CD8-positive, alpha-beta memory T cell (primary cell): ENCODE measurements around the gene RPS6KL1. TPM values are rescaled to one million over a fixed set of nuclear protein-coding genes. Genes with fewer than 3 reads are reported as not detected.
"Not testable (repeated sequence)": the region's sequence is repeated elsewhere in the genome, so short reads cannot be mapped to it uniquely, and the experiment has no call there.

ENCODE experiments used
- CTCF ChIA-PET: fragments of 350-600 bp; sonication (Branson Sonifier 250); formaldehyde crosslinking; loops from one replicate; lab custom pipeline; 2021; ENCODE audit warnings: antibody characterized with exemption; lab: Charles Lee
- POLR2A ChIA-PET: fragments of 350-600 bp; sonication (Branson Sonifier 250); formaldehyde crosslinking; loops from one replicate; lab custom pipeline; 2021; ENCODE audit warnings: antibody characterized with exemption; lab: Charles Lee
- DNase-seq, 5 donors: peaks; one replicate each; pipeline versions ENCODE4 v3.0.0 to v3.0.0-alpha.2; 2020 to 2022; ENCODE audit warnings: mixed read lengths in 1 of 5
- H3K27ac ChIP-seq: one replicate; pipeline ENCODE4 v1.7.0; 2013; ENCODE audit warnings: low read depth, mild to moderate bottlenecking, low read length, moderate library complexity
- H3K27me3 ChIP-seq: 2 replicates; pipeline ENCODE4 v1.7.0; 2013; ENCODE audit warnings: low read length, mild to moderate bottlenecking; ENCODE audit not compliant: insufficient read depth, poor library complexity, severe bottlenecking
- H3K36me3 ChIP-seq: 2 replicates; pipeline ENCODE4 v1.7.0; 2013; ENCODE audit warnings: mild to moderate bottlenecking, low read length, moderate library complexity; ENCODE audit not compliant: insufficient read depth
- H3K4me1 ChIP-seq: 2 replicates; pipeline ENCODE4 v1.7.0; 2013; ENCODE audit warnings: mild to moderate bottlenecking, low read length, moderate library complexity; ENCODE audit not compliant: insufficient read depth
- H3K4me3 ChIP-seq: 2 replicates; pipeline ENCODE4 v1.7.0; 2013; ENCODE audit warnings: mild to moderate bottlenecking, low read length
- H3K9me3 ChIP-seq: 2 replicates; pipeline ENCODE4 v1.7.0; 2013; ENCODE audit warnings: mild to moderate bottlenecking, low read length
- H3K27ac Mint-ChIP-seq, 8 donors: one replicate each; pipeline ENCODE4 v1.8.0; 2020 to 2021; ENCODE audit warnings: mixed read lengths in 8 of 8, mild to moderate bottlenecking in 6 of 8, inconsistent platforms in 3 of 8, moderate library complexity in 3 of 8
- H3K27me3 Mint-ChIP-seq, 2 donors: one replicate each; pipeline ENCODE4 v1.8.0; 2020 to 2021; ENCODE audit warnings: mixed read lengths in 2 of 2, mild to moderate bottlenecking in 1 of 2, moderate library complexity in 1 of 2
- H3K36me3 Mint-ChIP-seq, 3 donors: one replicate each; pipeline ENCODE4 v1.8.0; 2020 to 2021; ENCODE audit warnings: mixed read lengths in 3 of 3, inconsistent platforms in 1 of 3, mild to moderate bottlenecking in 1 of 3
- H3K4me1 Mint-ChIP-seq, 3 donors: one replicate each; pipeline ENCODE4 v1.8.0; 2020 to 2021; ENCODE audit warnings: mixed read lengths in 3 of 3, inconsistent platforms in 1 of 3, mild to moderate bottlenecking in 1 of 3
- H3K4me3 Mint-ChIP-seq, 7 donors: one replicate each; pipeline ENCODE4 v1.8.0; 2020 to 2021; ENCODE audit warnings: mixed read lengths in 7 of 7, mild to moderate bottlenecking in 6 of 7, moderate library complexity in 4 of 7, inconsistent platforms in 2 of 7
- H3K9me3 Mint-ChIP-seq, 5 donors: one replicate each; pipeline ENCODE4 v1.8.0; 2020 to 2022; ENCODE audit warnings: mixed read lengths in 5 of 5, mild to moderate bottlenecking in 3 of 5, moderate library complexity in 2 of 5, inconsistent platforms in 1 of 5
- polyA plus RNA-seq: library from polyadenylated mRNA; unstranded; fragments of 300-500 nt; fragmentation: Illumina TruSeq; gene quantifications from one replicate; pipeline ENCODE4 v1.2.3, GENCODE V29; 2021
- total RNA-seq, 2 experiments: library from RNA; stranded (reverse); gene quantifications; one replicate each; pipeline ENCODE4 v1.2.3, GENCODE V29; 2021

Gene RPS6KL1
- total and polyA plus RNA-seq, 3 experiments from 2014 or later: 4.8 to 5.0 TPM; not detected in 1

DNA sequence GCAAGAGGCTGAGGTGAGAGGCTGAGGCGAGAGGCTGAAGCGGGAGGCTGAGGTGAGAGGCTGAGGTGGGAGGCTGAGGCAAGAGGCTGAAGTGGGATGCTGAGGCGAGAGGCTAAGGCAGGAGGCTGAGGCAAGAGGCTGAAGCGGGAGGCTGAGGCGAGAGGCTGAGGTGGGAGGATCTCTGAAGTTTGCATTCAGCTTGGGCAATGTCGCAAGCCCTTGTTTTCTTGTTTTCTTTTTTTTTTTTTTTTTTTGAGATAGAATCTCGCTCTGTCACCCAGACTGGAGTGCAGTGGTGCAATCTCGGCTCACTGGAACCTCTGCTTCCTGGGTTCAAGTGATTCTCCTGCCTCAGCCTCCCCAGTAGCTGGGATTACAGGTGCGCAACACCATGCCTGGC, 8.7 kb upstream of the RPS6KL1 start:
- CTCF ChIA-PET: interaction anchor here (0.8 to 1.9 kb wide), 3 partner anchors 9 to 70 kb away, joined by 3 to 5 read pairs (median 4); partner anchors contain the start of gene RPS6KL1
- H3K4me1 Mint-ChIP-seq, H3K4me1 ChIP-seq, H3K9me3 Mint-ChIP-seq, H3K27ac ChIP-seq, H3K36me3 ChIP-seq, DNase-seq, H3K9me3 ChIP-seq, H3K4me3 Mint-ChIP-seq, H3K4me3 ChIP-seq, H3K27me3 ChIP-seq, POLR2A ChIA-PET, H3K36me3 Mint-ChIP-seq, H3K27ac Mint-ChIP-seq: not testable (repeated sequence)
- H3K27me3 Mint-ChIP-seq: peaks cover 3 to 20% of the 10 kb centered on the region in 2 donors

DNA sequence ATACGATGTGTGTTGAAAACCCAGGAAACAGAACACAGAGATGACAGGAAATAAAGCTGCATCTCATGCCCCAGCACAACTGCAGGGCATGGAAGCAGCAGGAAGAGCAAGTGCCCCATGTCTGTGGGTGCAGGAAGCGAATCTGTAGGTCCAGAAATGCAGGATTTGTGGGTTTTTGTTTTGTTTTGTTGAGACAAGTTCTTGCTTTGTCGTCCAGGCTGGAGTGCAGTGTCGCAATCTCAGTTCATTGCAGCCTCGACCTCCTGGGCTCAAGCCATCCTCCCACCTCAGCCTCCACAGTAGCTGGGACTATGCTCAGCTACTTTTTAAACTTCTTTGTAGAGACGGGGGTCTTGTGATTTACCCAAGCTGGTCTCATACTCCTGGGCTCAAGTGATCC, 6.2 kb upstream of the RPS6KL1 start:
- H3K4me3 ChIP-seq: no peak overlapping the region
- peaks cover 4 to 29% of the 10 kb centered on the region in 2 donors for H3K27me3 Mint-ChIP-seq
- no peaks in the 10 kb centered on the region for H3K27me3 ChIP-seq
- DNase-seq: no peak
- ChIA-PET CTCF (interaction anchor here (1.0 kb wide), 1 partner anchor 68 kb away, joined by 3 read pairs; no protein-coding TSS in a partner anchor), POLR2A (no interaction called here)
- H3K4me1 Mint-ChIP-seq: peaks cover 4 to 7% (median 6%) of the 10 kb centered on the region in 3 donors
- H3K9me3 ChIP-seq: no peaks in the 10 kb centered on the region
- no peaks in the 10 kb centered on the region for H3K36me3 ChIP-seq
- no peaks in the 10 kb centered on the region for H3K4me1 ChIP-seq
- H3K36me3 Mint-ChIP-seq: peaks cover 0 to 2% (median 0%) of the 10 kb centered on the region in 3 donors
- no peak overlapping the region for H3K27ac ChIP-seq
- H3K4me3 Mint-ChIP-seq: no peak overlapping the region
- H3K9me3 Mint-ChIP-seq: peaks cover 0 to 3% (median 0%) of the 10 kb centered on the region in 5 donors
- H3K27ac Mint-ChIP-seq: no peak overlapping the region

DNA sequence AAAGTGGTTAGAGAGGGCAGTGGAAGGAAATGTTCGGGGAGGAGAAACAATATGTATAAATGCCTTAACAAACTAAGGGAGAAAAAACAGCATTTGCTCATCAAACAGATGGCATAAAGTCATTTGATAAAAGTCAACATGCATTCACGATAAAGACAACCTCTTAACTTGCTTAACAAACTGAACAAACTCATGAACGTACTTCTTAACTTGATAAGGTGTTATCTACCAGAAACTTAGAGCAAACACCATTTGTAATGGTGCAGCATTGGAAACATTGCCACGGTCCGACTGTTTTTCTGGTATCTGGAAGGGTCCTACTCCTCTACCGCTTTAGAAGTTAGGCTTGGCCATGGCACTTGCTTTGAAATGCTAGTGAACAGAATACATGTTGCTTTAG, 4.2 kb upstream of the RPS6KL1 start:
- CTCF ChIA-PET: no interaction called here
- Histone ChIP-seq H3K4me3 (no peak overlapping the region), H3K27ac (no peak overlapping the region), H3K4me1 (peaks cover 5% of the 10 kb centered on the region), H3K9me3 (no peaks in the 10 kb centered on the region), H3K27me3 (no peaks in the 10 kb centered on the region), H3K36me3 (no peaks in the 10 kb centered on the region)
- POLR2A ChIA-PET: interaction anchor here (0.6 kb wide), 1 partner anchor 149 kb away, joined by 3 read pairs; no protein-coding TSS in a partner anchor
- H3K4me1 Mint-ChIP-seq: peaks cover under 1 to 12% (median under 1%) of the 10 kb centered on the region in 3 donors
- H3K27ac Mint-ChIP-seq: no peak overlapping the region
- peaks cover 4 to 23% of the 10 kb centered on the region in 2 donors for H3K27me3 Mint-ChIP-seq
- H3K4me3 Mint-ChIP-seq: no peak overlapping the region
- no peak for DNase-seq
- H3K36me3 Mint-ChIP-seq: peaks cover 0 to 5% (median 0%) of the 10 kb centered on the region in 3 donors
- peaks cover 0 to 3% (median 0%) of the 10 kb centered on the region in 5 donors for H3K9me3 Mint-ChIP-seq

- CTCF ChIA-PET: interaction anchor here (2.7 to 3.1 kb wide), 2 partner anchors 64 to 165 kb away, joined by 8 to 13 read pairs; no protein-coding TSS in a partner anchor
- Histone ChIP-seq H3K4me1 (peaks cover 5% of the 10 kb centered on the region), H3K4me3 (no peak overlapping the region), H3K9me3 (no peaks in the 10 kb centered on the region), H3K27me3 (no peaks in the 10 kb centered on the region), H3K27ac (no peak overlapping the region), H3K36me3 (no peaks in the 10 kb centered on the region)
- POLR2A ChIA-PET: no interaction called here
- H3K4me3 Mint-ChIP-seq: peak overlapping the region in 2 of 7 donors; percentile 4 to 37
- no peak for DNase-seq
- H3K4me1 Mint-ChIP-seq: peaks cover 0 to 13% (median 1%) of the 10 kb centered on the region in 3 donors
- peaks cover 4 to 20% of the 10 kb centered on the region in 2 donors for H3K27me3 Mint-ChIP-seq
- H3K36me3 Mint-ChIP-seq: peaks cover 0 to 5% (median 0%) of the 10 kb centered on the region in 3 donors
- H3K27ac Mint-ChIP-seq: no peak overlapping the region
- H3K9me3 Mint-ChIP-seq: peaks cover 0 to 3% (median 0%) of the 10 kb centered on the region in 5 donors
Observed at GRCh38 chr14:74924061-74924460, 1.0 kb upstream of the RPS6KL1 start.

GRCh38 chr14:74921987-74922751, 891 bp downstream of the RPS6KL1 start:
- peaks cover 4 to 20% of the 10 kb centered on the region in 2 donors for H3K27me3 Mint-ChIP-seq
- H3K36me3 ChIP-seq: no peaks in the 10 kb centered on the region
- ChIA-PET POLR2A (interaction anchor here (0.6 kb wide), 1 partner anchor 201 kb away, joined by 3 read pairs; no protein-coding TSS in a partner anchor), CTCF (interaction anchor here (1.1 to 3.1 kb wide), 6 partner anchors 9 to 167 kb away, joined by 3 to 13 read pairs (median 8); no protein-coding TSS in a partner anchor)
- H3K4me3 ChIP-seq: no peak overlapping the region
- peaks cover 0 to 13% (median 1%) of the 10 kb centered on the region in 3 donors for H3K4me1 Mint-ChIP-seq
- peaks cover 0 to 5% (median 0%) of the 10 kb centered on the region in 3 donors for H3K36me3 Mint-ChIP-seq
- peaks cover 5% of the 10 kb centered on the region for H3K4me1 ChIP-seq
- peak overlapping the region in 5 of 7 donors; percentile 48 to 76 (median 56) for H3K4me3 Mint-ChIP-seq
- H3K9me3 ChIP-seq: no peaks in the 10 kb centered on the region
- H3K27ac Mint-ChIP-seq: peak overlapping the region in 1 of 8 donors; percentile 32
- H3K27ac ChIP-seq: no peak overlapping the region
- H3K27me3 ChIP-seq: no peaks in the 10 kb centered on the region
- DNase-seq: no peak
- H3K9me3 Mint-ChIP-seq: peaks cover 0 to 3% (median 0%) of the 10 kb centered on the region in 5 donors

DNA sequence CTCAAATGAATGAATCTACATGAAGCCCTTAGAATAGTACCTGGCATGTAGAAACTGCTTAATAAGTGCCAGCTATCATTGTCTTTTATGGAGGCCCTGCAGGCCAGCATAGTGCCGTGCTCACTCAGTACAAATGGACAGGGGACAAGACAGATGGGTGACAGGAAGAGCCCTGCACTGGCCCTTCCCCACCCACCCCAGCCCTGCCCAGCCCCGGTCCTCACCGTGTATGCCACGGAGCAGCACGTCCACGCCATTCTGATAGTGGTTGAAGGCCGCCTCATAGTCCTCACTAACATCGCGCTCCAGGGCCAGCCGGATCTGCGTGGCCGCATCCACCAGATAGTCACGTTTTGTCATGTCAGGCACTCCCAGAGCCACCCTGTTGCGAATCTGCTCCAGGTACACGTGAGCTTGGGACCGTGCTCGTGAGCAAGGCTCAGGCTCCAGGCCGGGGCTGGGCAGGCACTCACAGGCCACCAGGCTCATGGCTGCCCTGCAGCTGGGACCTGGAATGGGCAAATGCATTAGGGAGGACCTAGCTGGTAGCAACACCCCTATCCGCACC, 1.9 kb downstream of the RPS6KL1 start:
- no peaks in the 10 kb centered on the region for H3K9me3 ChIP-seq
- H3K27me3 ChIP-seq: no peaks in the 10 kb centered on the region
- Mint-ChIP-seq H3K4me1 (peaks cover 0 to 13% (median 1%) of the 10 kb centered on the region in 3 donors), H3K9me3 (peaks cover 0 to 3% (median 0%) of the 10 kb centered on the region in 5 donors), H3K27me3 (peaks cover 4 to 20% of the 10 kb centered on the region in 2 donors), H3K4me3 (no peak overlapping the region), H3K36me3 (peaks cover 0 to 5% (median 0%) of the 10 kb centered on the region in 3 donors), H3K27ac (no peak overlapping the region)
- peaks cover 5% of the 10 kb centered on the region for H3K4me1 ChIP-seq
- no peak overlapping the region for H3K4me3 ChIP-seq
- DNase-seq: no peak
- H3K36me3 ChIP-seq: no peaks in the 10 kb centered on the region
- POLR2A ChIA-PET: interaction anchor here (0.6 kb wide), 1 partner anchor 202 kb away, joined by 3 read pairs; no protein-coding TSS in a partner anchor
- no peak overlapping the region for H3K27ac ChIP-seq
- CTCF ChIA-PET: interaction anchor here (1.0 to 3.1 kb wide), 5 partner anchors 10 to 168 kb away, joined by 3 to 13 read pairs (median 8); no protein-coding TSS in a partner anchor

DNA sequence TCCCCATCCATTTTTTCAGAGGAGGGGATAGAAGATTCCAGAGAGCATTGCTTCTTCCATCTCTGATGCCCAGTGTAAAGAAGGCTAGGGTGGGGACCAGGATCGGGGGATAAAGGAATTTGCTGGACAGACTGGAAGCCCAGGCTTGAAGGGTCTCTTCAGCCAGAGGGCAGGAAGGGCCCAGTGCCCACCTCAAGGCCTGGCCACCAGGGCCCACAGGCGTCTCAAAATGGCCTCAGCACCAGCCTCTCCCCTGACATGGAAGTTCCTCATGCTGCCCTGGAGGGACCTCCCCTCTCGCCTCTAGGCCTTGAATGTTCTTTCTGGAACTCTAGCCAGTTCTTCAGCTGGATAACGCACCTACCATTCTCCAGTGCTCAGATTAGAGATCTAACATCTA, 2.8 kb downstream of the RPS6KL1 start:
- no peaks in the 10 kb centered on the region for H3K27me3 ChIP-seq
- POLR2A ChIA-PET: no interaction called here
- no peak overlapping the region for H3K4me3 ChIP-seq
- H3K4me1 ChIP-seq: peaks cover 5% of the 10 kb centered on the region
- CTCF ChIA-PET: interaction anchor here (1.0 kb wide), 1 partner anchor 168 kb away, joined by 3 read pairs; no protein-coding TSS in a partner anchor
- H3K4me1 Mint-ChIP-seq: peaks cover 0 to 13% (median 1%) of the 10 kb centered on the region in 3 donors
- no peak overlapping the region for H3K27ac ChIP-seq
- H3K36me3 Mint-ChIP-seq: peaks cover 0 to 5% (median 0%) of the 10 kb centered on the region in 3 donors
- no peaks in the 10 kb centered on the region for H3K9me3 ChIP-seq
- peaks cover 4 to 19% of the 10 kb centered on the region in 2 donors for H3K27me3 Mint-ChIP-seq
- no peaks in the 10 kb centered on the region for H3K9me3 Mint-ChIP-seq
- DNase-seq: no peak
- no peak overlapping the region for H3K4me3 Mint-ChIP-seq
- no peaks in the 10 kb centered on the region for H3K36me3 ChIP-seq
- H3K27ac Mint-ChIP-seq: no peak overlapping the region
